Skeletal muscle tissue (tissue), 4 donors: ENCODE measurements around the gene CFAP57. TPM values are rescaled to one million over a fixed set of nuclear protein-coding genes. Genes with fewer than 3 reads are reported as not detected.
"Not testable (repeated sequence)": the region's sequence is repeated elsewhere in the genome, so short reads cannot be mapped to it uniquely, and the experiment has no call there.

ENCODE experiments used
- H3K27ac ChIP-seq: one replicate; pipeline ENCODE4 v1.7.0; 2013; ENCODE audit warnings: mild to moderate bottlenecking, low read depth, low read length, inconsistent platforms
- H3K27me3 ChIP-seq, 3 donors: one replicate each; pipeline ENCODE4 v1.7.0; 2013; ENCODE audit warnings: low read length in 3 of 3; ENCODE audit not compliant: control insufficient read depth in 3 of 3, insufficient read depth in 3 of 3
- H3K36me3 ChIP-seq, 3 donors: one replicate each; pipeline ENCODE4 v1.7.0; 2013; ENCODE audit warnings: low read length in 3 of 3; ENCODE audit not compliant: control insufficient read depth in 3 of 3, insufficient read depth in 3 of 3
- H3K4me1 ChIP-seq, 3 donors: one replicate each; pipeline ENCODE4 v1.7.0; 2013; ENCODE audit warnings: low read length in 3 of 3, mild to moderate bottlenecking in 3 of 3; ENCODE audit not compliant: control insufficient read depth in 3 of 3, insufficient read depth in 3 of 3
- H3K4me3 ChIP-seq, 3 donors: one replicate each; pipeline ENCODE4 v1.7.0; 2013; ENCODE audit warnings: low read length in 3 of 3
- H3K9ac ChIP-seq, 3 donors: one replicate each; pipeline ENCODE4 v1.7.0; 2013; ENCODE audit warnings: low read length in 3 of 3, mild to moderate bottlenecking in 3 of 3, moderate library complexity in 2 of 3, low read depth in 1 of 3
- H3K9me3 ChIP-seq, 3 donors: one replicate each; pipeline ENCODE4 v1.7.0; 2013; ENCODE audit warnings: low read length in 3 of 3; ENCODE audit not compliant: control insufficient read depth in 3 of 3
- total RNA-seq: library from RNA; depleted of rRNA; stranded (reverse); fragments of >200 nt; gene quantifications from one replicate; pipeline ENCODE4 v1.2.3, GENCODE V29; 2014
- donor health status: Osteomylitis.

The CFAP57 gene
- total RNA-seq: 0.52 TPM

DNA sequence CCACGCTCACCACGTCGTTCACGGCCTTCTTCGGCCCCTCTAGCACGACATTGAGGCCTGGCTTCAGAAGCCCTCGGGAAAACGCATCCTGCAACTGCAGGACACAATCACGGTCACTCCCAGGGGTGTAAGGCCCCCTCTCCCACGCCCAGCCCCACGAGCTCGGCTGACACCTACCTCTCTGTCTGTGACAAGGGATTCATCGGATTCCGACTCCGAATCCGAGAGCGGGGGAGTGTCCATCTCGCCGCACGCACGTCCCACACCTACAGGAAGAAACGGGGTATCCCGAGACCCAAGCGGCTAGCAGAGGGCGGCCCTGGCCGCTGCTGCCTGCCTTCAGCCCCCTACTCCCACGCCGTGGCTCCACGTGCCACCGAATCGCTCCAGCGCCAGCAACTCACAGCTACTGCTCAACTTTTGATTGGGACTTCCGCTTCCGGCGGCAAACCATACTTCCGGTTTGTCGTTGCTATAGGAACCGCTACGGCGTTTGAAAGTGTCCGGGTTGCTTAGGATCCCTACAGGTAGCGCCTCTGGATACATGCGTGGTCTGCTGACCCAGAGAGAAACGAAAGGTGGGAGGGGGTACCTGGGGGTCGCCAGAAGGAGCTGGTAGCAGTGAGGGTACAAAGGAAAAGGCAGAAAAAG lies at the start of gene CFAP57, which contains the start of gene EBNA1BP2:
Gene CFAP57 (plus strand): TSS at position 455 of the 651 bp plus-strand sequence. CDS start 424 bp downstream, outside the sequence.
Gene EBNA1BP2 (minus strand): TSS at position 415 of the 651 bp plus-strand sequence. CDS start 172 bp downstream, at position 243.
- Histone ChIP-seq H3K9me3 (no peaks in the 10 kb centered on the region), H3K4me3 (peak within 1 kb of the TSS; percentile 98 to 99 (median 99)), H3K36me3 (peaks cover 24 to 33% (median 31%) of the 10 kb centered on the region in 3 donors), H3K27ac (no peak within 1 kb of the TSS), H3K9ac (peak within 1 kb of the TSS; percentile 82 to 88 (median 88)), H3K4me1 (peaks cover 11 to 13% (median 13%) of the 10 kb centered on the region in 3 donors), H3K27me3 (peaks cover 0 to 7% (median 5%) of the 10 kb centered on the region in 3 donors)

DNA sequence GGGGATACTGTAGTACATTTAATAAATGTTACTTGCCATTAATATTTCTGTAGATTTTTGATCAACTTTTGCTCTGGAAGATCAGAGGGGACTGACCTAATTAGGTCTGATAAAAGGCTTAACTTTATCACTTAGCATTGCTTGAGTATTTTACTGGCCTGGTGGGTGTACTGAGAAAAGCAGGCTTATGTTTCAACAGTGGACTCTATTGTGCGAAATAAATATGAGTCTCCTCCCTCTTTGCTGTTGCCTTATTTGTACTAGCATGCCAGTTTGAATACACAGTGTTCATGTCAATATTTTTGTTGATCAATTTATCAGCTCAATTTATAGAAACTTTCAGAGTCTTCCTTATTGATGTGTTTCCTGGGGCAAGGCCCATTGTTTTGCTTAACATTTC lies 49.1 kb upstream of the CFAP57 start:
- Histone ChIP-seq H3K4me1 (no peaks in the 10 kb centered on the region), H3K9ac (no peak overlapping the region), H3K36me3 (no peaks in the 10 kb centered on the region), H3K27me3 (peaks cover 3 to 4% (median 4%) of the 10 kb centered on the region in 3 donors), H3K9me3 (no peaks in the 10 kb centered on the region), H3K27ac (no peak overlapping the region), H3K4me3 (no peak overlapping the region)

DNA sequence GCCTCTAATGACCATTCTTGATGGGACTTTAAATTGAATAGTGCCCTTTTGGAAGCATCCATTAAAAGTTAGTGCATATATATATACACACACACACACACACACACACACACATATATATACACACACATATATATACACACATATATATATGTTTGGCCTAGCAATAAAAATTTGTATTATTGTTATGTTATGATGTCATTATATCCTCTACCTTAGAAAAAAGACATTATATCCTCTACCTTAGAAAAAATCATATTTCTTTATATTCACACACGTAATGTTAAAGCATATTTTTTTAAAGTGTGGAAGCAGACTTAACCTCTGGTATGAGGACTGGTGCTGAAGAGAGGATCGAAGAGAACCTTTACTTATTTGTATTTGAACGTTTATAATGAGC lies 43.3 kb upstream of the CFAP57 start:
- no peaks in the 10 kb centered on the region for H3K4me1 ChIP-seq
- peaks cover 0 to 9% (median 0%) of the 10 kb centered on the region in 3 donors for H3K27me3 ChIP-seq
- H3K27ac ChIP-seq: no peak overlapping the region
- no peak overlapping the region for H3K9ac ChIP-seq
- no peak overlapping the region for H3K4me3 ChIP-seq
- H3K9me3 ChIP-seq: peaks cover 0 to 4% (median 0%) of the 10 kb centered on the region in 3 donors
- H3K36me3 ChIP-seq: no peaks in the 10 kb centered on the region

DNA sequence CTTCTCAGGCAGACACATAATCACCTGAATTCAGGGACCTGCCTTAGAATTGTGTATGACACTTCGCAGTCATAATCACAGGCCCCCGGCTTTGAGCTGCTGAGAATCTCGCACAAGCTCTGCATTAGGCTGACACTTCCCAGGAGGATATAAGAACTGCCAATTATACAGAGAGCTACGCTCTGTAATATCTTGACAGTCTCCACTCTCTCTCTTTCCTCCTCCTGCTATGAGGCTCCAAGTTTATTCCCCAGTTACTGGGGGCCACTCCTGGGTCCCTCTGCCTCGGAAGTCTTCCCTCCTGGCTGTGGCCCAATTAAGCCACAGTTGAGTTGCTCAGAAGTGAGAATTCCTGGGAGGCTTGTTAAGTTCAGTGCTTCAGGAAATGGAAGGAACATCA lies 42.7 kb upstream of the CFAP57 start:
- Histone ChIP-seq H3K27me3 (peaks cover 0 to 9% (median 0%) of the 10 kb centered on the region in 3 donors), H3K27ac (no peak overlapping the region), H3K4me3 (no peak overlapping the region), H3K9ac (no peak overlapping the region), H3K4me1 (no peaks in the 10 kb centered on the region), H3K9me3 (peaks cover 0 to 4% (median 0%) of the 10 kb centered on the region in 3 donors), H3K36me3 (no peaks in the 10 kb centered on the region)

DNA sequence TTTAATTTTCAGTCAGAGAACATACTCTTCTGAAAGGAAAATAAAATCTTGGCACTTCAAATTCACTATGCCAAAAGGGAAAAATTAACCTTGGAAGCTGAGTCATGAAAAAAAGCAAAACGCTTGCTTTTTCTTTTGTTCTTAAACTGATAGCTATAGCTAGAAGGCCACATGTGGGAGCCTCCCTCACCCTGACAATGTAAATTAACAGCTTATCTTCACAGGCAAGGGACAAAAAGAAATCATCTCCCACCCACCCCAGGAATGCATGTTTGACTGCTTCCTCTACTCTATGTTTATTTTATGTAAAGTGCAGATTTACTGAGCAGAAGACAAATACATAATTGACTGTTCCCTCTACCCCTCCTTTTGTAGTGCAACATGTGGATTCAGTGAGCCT lies 38.1 kb upstream of the CFAP57 start:
- Histone ChIP-seq H3K4me1 (no peaks in the 10 kb centered on the region), H3K36me3 (no peaks in the 10 kb centered on the region), H3K9ac (no peak overlapping the region), H3K27me3 (peaks cover 0 to 16% (median 0%) of the 10 kb centered on the region in 3 donors), H3K9me3 (peaks cover 0 to 9% (median 0%) of the 10 kb centered on the region in 3 donors), H3K4me3 (no peak overlapping the region), H3K27ac (no peak overlapping the region)

DNA sequence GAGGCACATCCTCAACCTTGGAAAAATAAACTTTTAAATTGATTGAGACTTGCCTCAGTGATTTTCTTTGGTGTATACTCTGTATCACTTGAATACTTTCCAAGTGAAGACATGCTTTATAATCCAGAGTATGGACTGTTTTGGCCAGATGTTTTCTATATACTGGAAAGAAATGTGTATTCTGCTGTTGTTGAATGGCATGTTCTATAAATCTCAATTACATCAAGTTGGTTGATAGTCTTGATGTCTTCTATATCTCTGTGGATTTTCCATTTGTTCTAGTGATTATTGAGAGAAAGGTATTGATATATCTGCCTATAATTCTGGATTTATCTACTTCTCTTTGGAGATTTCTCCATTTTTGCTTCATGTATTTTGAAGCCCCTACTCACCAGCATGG lies 37.5 kb upstream of the CFAP57 start:
- H3K9ac ChIP-seq: no peak overlapping the region
- no peak overlapping the region for H3K4me3 ChIP-seq
- no peaks in the 10 kb centered on the region for H3K36me3 ChIP-seq
- H3K27ac ChIP-seq: no peak overlapping the region
- H3K9me3 ChIP-seq: peaks cover 0 to 9% (median 0%) of the 10 kb centered on the region in 3 donors
- no peaks in the 10 kb centered on the region for H3K4me1 ChIP-seq
- H3K27me3 ChIP-seq: peaks cover 0 to 16% (median 0%) of the 10 kb centered on the region in 3 donors

DNA sequence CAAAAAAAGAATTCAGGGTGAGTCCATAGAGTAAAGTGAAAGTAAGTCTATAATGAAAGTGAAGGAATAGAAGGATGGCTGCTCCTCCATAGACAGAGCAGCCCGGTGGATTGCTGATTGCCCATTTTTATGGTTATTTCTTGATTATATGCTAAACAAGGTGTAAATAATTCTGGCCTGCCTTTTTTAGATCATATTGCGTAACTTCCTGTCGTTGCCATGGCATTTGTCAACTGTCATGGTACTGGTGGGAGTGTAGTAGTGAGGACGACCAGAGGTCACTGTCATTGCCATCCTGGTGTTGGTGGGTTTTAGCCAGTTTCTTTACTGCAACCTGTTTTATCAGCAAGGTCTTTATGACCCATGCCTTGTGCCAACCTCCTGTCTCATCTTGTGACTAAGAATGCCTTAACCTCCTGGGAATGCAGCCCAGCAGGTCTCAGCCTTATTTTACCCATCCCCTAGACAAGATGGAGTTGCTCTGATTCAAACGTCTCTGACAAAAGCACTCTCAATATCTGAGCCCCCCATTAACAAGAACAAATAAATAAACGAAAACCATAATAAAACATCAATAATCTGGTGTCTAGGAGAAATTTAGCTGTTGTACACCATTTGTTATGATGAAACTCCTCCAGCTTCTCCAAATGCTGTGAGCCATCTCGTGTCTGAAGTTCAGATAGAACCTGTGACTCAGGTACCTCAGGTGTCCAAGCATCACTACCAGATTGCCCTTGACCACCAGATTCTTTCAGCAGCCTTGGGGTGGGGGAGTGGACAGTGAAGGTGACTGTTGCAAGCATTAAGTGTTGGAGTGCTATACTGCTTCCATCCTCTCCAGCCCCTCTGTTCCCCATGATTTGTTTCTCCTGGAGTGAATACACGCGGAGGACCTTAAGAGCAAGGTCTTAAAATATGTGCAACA lies 36.0 kb upstream of the CFAP57 start:
- H3K4me3 ChIP-seq: no peak overlapping the region
- H3K9me3 ChIP-seq: peaks cover 0 to 9% (median 0%) of the 10 kb centered on the region in 3 donors
- no peaks in the 10 kb centered on the region for H3K4me1 ChIP-seq
- no peak overlapping the region for H3K27ac ChIP-seq
- no peaks in the 10 kb centered on the region for H3K36me3 ChIP-seq
- H3K9ac ChIP-seq: no peak overlapping the region
- peaks cover 0 to 12% (median 0%) of the 10 kb centered on the region in 3 donors for H3K27me3 ChIP-seq

DNA sequence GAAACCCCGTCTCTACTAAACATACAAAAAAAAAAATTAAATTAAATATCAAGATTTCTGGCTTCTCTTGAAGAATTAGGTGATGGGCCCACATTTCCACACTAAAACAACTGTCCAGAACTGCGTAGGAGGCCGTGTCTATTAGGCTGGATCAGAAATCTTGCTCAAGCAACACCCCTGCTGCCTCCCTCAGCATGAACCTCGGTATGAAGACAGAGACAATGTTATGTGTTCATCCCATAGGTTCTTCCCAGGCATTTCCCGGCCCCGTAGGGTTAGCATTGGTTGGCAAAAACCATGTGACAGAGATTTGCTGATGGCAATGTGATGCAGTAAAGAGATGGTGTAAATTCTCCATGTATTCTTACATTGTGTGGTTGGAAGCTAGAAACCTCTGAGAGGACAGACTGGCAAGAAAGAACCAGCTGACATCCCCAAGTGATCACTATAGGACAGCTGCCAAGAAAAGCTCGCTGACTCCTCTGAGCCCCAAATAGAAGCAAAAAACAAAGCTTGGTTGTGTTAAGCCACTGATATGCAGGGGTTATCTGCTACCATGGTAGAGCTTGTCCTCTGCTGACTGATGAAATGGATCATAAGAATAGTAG lies 34.6 kb upstream of the CFAP57 start:
- Histone ChIP-seq H3K27ac (no peak overlapping the region), H3K9ac (no peak overlapping the region)

DNA sequence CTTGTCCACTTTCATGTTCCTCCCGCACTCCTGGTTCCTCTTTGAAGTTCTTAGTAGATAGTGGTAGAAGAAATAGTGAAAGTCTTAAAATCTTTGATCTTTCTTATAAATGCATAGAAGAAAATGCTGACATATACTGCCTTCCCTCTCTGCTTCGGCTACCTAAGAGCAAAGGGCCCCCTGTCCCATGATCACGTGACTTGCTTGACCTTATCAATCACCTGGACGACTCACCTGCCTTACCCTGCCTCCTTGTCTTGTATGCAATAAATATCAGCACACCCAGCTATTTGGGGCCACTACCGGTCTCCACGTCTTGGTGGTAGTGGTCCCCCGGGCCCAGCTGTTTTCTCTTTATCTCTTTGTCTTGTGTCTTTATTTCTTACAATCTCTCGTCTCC lies 32.8 kb upstream of the CFAP57 start:
- H3K4me1 ChIP-seq, H3K27ac ChIP-seq, H3K36me3 ChIP-seq, H3K4me3 ChIP-seq, H3K9me3 ChIP-seq, H3K9ac ChIP-seq: not testable (repeated sequence)
- peaks cover 8 to 17% (median 8%) of the 10 kb centered on the region in 3 donors for H3K27me3 ChIP-seq

More for the DNA sequence above, 34.6 kb upstream of the CFAP57 start:
- H3K36me3 ChIP-seq: no peaks in the 10 kb centered on the region
- peaks cover 0 to 11% (median 0%) of the 10 kb centered on the region in 3 donors for H3K27me3 ChIP-seq
- no peak overlapping the region for H3K4me3 ChIP-seq
- H3K4me1 ChIP-seq: no peaks in the 10 kb centered on the region
- H3K9me3 ChIP-seq: peaks cover 0 to 9% (median 0%) of the 10 kb centered on the region in 3 donors
